ENCODE data around the gene PRSS56.

GRCh38 chr2:232522623-232523401 is 2.6 kb downstream of the PRSS56 start:
- TF ChIP-seq POLR2AphosphoS5 (IDR thresholded peaks at IDR 0.05; ENCODE audit: low read depth, low read length), result no peak
- no peak for TF ChIP-seq CTCF (IDR thresholded peaks at IDR 0.05)
- no peak for TF ChIP-seq TCF7L2 (IDR thresholded peaks at IDR 0.05; ENCODE audit: low read depth, low read length)
- TF ChIP-seq REST (IDR thresholded peaks at IDR 0.05; ENCODE audit: insufficient read depth in 1 of 2, low read depth in 2 of 2, low read length in 1 of 2), result no peak
- TF ChIP-seq SIN3A (IDR thresholded peaks at IDR 0.05; ENCODE audit: borderline replicate concordance, insufficient read depth, low read depth, low read length), result no peak
